K562 (cell line): ENCODE results near the gene DYRK1A. TPM values are rescaled to one million over a fixed set of nuclear protein-coding genes. Genes with fewer than 3 reads are reported as not detected.

ENCODE experiments used
- BHLHE40 ChIP-seq: IDR thresholded peaks from 2 replicates; pipeline ENCODE4 v1.6.1; 2011; ENCODE audit warnings: low read length, improper control_type of control experiment
- CBFA2T3 ChIP-seq: fragments of 450-650 bp; IDR thresholded peaks from 2 replicates; pipeline ENCODE4 v1.6.1; 2017
- DEAF1 ChIP-seq: fragments of 450-650 bp; formaldehyde crosslinking; IDR thresholded peaks from 2 replicates; pipeline ENCODE4 v1.4.0; 2020; ENCODE audit warnings: mild to moderate bottlenecking, moderate library complexity
- EWSR1 ChIP-seq: fragments of 450-650 bp; IDR thresholded peaks from 2 replicates; pipeline ENCODE4 v1.6.1; 2018; ENCODE audit warnings: borderline replicate concordance, mild to moderate bottlenecking, low read depth, moderate library complexity; ENCODE audit not compliant: partially characterized antibody
- FOXA1 ChIP-seq: fragments of 450-650 bp; IDR thresholded peaks from 2 replicates; pipeline ENCODE4 v1.6.1; 2016; ENCODE audit warnings: mild to moderate bottlenecking, borderline replicate concordance
- GATAD2B ChIP-seq: fragments of 450-650 bp; IDR thresholded peaks from 2 replicates; pipeline ENCODE4 v1.6.1; 2017; ENCODE audit warnings: mild to moderate bottlenecking, borderline replicate concordance
- LARP7 ChIP-seq: fragments of 450-650 bp; IDR thresholded peaks from 2 replicates; pipeline ENCODE4 v1.6.1; 2016
- NFIX ChIP-seq: fragments of 250-450 bp; sonication (Bioruptor Pico); IDR thresholded peaks from 2 replicates; pipeline ENCODE4 v1.4.0; 2020; ENCODE audit warnings: low read depth, mild to moderate bottlenecking, moderate library complexity
- PATZ1 ChIP-seq: fragments of 250-450 bp; sonication (Bioruptor Pico); IDR thresholded peaks from 2 replicates; pipeline ENCODE4 v1.5.0; 2020; ENCODE audit warnings: mild to moderate bottlenecking, borderline replicate concordance
- SAFB ChIP-seq: fragments of 200-400 bp; formaldehyde crosslinking; IDR thresholded peaks from 2 replicates; pipeline ENCODE4 v1.6.1; 2017; ENCODE audit warnings: low read depth, low read length, borderline replicate concordance
- STAT6 ChIP-seq: sonication (generic); formaldehyde crosslinking; IDR thresholded peaks from 2 replicates; pipeline ENCODE4 v1.8.1; 2023; ENCODE audit warnings: mild to moderate bottlenecking, missing genetic modification reagents
- TAF15 ChIP-seq: fragments of 200-400 bp; formaldehyde crosslinking; IDR thresholded peaks from 2 replicates; pipeline ENCODE4 v1.6.1; 2017; ENCODE audit warnings: mild to moderate bottlenecking, low read depth, low read length, moderate library complexity
- TSC22D4 ChIP-seq: fragments of 450-650 bp; IDR thresholded peaks from 2 replicates; pipeline ENCODE4 v1.6.1; 2016; ENCODE audit warnings: missing genetic modification characterization, missing biosample characterization, control low read depth
- ZBTB34 ChIP-seq: fragments of 250-450 bp; sonication (Bioruptor Pico); IDR thresholded peaks from 2 replicates; pipeline ENCODE4 v1.8.0; 2021; ENCODE audit warnings: mild to moderate bottlenecking, moderate library complexity
- ZNF134 ChIP-seq: fragments of 250-450 bp; sonication (Bioruptor Pico); conservative IDR thresholded peaks from 2 replicates; pipeline ENCODE4 v1.4.0; 2020
- ZNF551 ChIP-seq: fragments of 250-450 bp; sonication (Bioruptor Pico); IDR thresholded peaks from 2 replicates; pipeline ENCODE4 v1.5.0; 2021; ENCODE audit warnings: mild to moderate bottlenecking, moderate library complexity
- ZNF717 ChIP-seq: fragments of 250-450 bp; sonication (Bioruptor Pico); IDR thresholded peaks from 2 replicates; pipeline ENCODE4 v1.5.0; 2021
- ZNF764 ChIP-seq: fragments of 250-450 bp; sonication (Bioruptor Pico); IDR thresholded peaks from 2 replicates; pipeline ENCODE4 v1.4.0; 2020; ENCODE audit warnings: low read depth, mild to moderate bottlenecking, moderate library complexity
- polyA plus RNA-seq, 8 experiments: library from polyadenylated mRNA; depleted of rRNA in 4 of 8; stranded (reverse) in 5 of 8; unstranded in 3 of 8; fragments of >200 nt; fragmentation: Nextera tagmentation in 2 of 8; fragmentation: Illumina TruSeq in 1 of 8; extraction: Ambion mirVana in 2 of 8; extraction: Trizol in 1 of 8; gene quantifications; 2 replicates each; pipeline versions ENCODE4 v1.2.1 to v1.2.3, GENCODE V29; 2011 to 2014; ENCODE audit warnings: inconsistent platforms in 1 of 8, missing spikeins in 1 of 8
- total RNA-seq, 7 experiments: library from RNA; depleted of rRNA in 6 of 7; stranded (reverse); fragments of >200 nt in 6 of 7; fragmentation: Illumina TruSeq in 2 of 7; extraction: Trizol in 2 of 7; gene quantifications; 2 replicates each; pipeline versions ENCODE4 v1.2.1 to v1.2.3, GENCODE V29; 2011 to 2021; ENCODE audit warnings: low replicate concordance in 1 of 7

Gene DYRK1A
- total and polyA plus RNA-seq, 9 of the 15 experiments (the other 6 are each of a cell fraction or from before 2014, with no cell fraction given) = 3.7 to 64.8 (median 42.3) TPM

- peak; percentile 67 for TF ChIP-seq ZBTB34
- no peak for TF ChIP-seq BHLHE40
- TF ChIP-seq LARP7 = 0 out of 2 replicates have a peak, but pooled peaks have one; percentile 44
- TF ChIP-seq TAF15 = no peak
- TF ChIP-seq FOXA1 = no peak
- TF ChIP-seq CBFA2T3 = peak; percentile 62; the same call in 1 of the 2 replicates
- TF ChIP-seq ZNF134 (CRISPR knock-in tag) = no peak
- no peak for TF ChIP-seq STAT6 (CRISPR knock-in tag)
- no peak for TF ChIP-seq ZNF551 (CRISPR knock-in tag)
- no peak for TF ChIP-seq ZNF764 (CRISPR knock-in tag)
- TF ChIP-seq DEAF1 (CRISPR knock-in tag) = no peak
- no peak for TF ChIP-seq EWSR1
- no peak for TF ChIP-seq ZNF717 (CRISPR knock-in tag)
- no peak for TF ChIP-seq TSC22D4 (tag)
- TF ChIP-seq SAFB = no peak
- no peak for TF ChIP-seq NFIX (CRISPR knock-in tag)
- no peak for TF ChIP-seq PATZ1 (CRISPR knock-in tag)
- TF ChIP-seq GATAD2B = peak; percentile 75
These were observed 3.8 kb downstream of the DYRK1A start (continued) for GRCh38 chr21:37370152-37371040.
